ENCODE measurements around the gene ZNF697.
A peak's percentile ranks its signal among the peaks of the same experiment; 100 is the strongest.

Gene ZNF697

GRCh38 chr1:119652587-119652986 lies 4.5 kb upstream of the ZNF697 start:
- no peak overlapping the region for H3K27ac ChIP-seq
- TF ChIP-seq ZFX (IDR thresholded peaks at IDR 0.05) (no peak), CTCF (conservative IDR thresholded peaks at IDR 0.05) (no peak)

GRCh38 chr1:119651641-119652040 lies 3.6 kb upstream of the ZNF697 start:
- no peak for TF ChIP-seq CTCF (conservative IDR thresholded peaks at IDR 0.05)
- no peak for TF ChIP-seq ZFX (IDR thresholded peaks at IDR 0.05)
- no peak overlapping the region for H3K27ac ChIP-seq

- TF ChIP-seq CTCF (conservative IDR thresholded peaks at IDR 0.05), result no peak
- TF ChIP-seq ZFX (IDR thresholded peaks at IDR 0.05), result no peak
- H3K27ac ChIP-seq, result no peak overlapping the region
Measured at GRCh38 chr1:119651133-119651532, 3.1 kb upstream of the ZNF697 start.

GRCh38 chr1:119648620-119649004 lies 546 bp upstream of the ZNF697 start:
- H3K27ac ChIP-seq, result peak overlapping the region; percentile 67
- TF ChIP-seq ZFX (IDR thresholded peaks at IDR 0.05) (no peak), CTCF (conservative IDR thresholded peaks at IDR 0.05) (no peak)

- TF ChIP-seq CTCF (conservative IDR thresholded peaks at IDR 0.05), result no peak
- TF ChIP-seq ZFX (IDR thresholded peaks at IDR 0.05), result no peak
- H3K27ac ChIP-seq, result peak overlapping the region; percentile 67
Measured at GRCh38 chr1:119647228-119647733, 785 bp downstream of the ZNF697 start.

GRCh38 chr1:119646521-119647227 lies 1.4 kb downstream of the ZNF697 start:
- H3K27ac ChIP-seq, result no peak overlapping the region

More at GRCh38 chr1:119646521-119647227, 1.4 kb downstream of the ZNF697 start:
- no peak for TF ChIP-seq ZFX (IDR thresholded peaks at IDR 0.05)
- no peak for TF ChIP-seq CTCF (conservative IDR thresholded peaks at IDR 0.05)
